IMR-90 (cell line): ENCODE results near the gene LEO1. TPM values are rescaled to one million over a fixed set of nuclear protein-coding genes. Genes with fewer than 3 reads are reported as not detected.

ENCODE experiments used
- ATAC-seq: fragments of 200-7000 bp; cut with Tn5 transposase; 2 replicates; pipeline ENCODE4 v1.9.1; 2020; ENCODE audit warnings: low read depth, mild to moderate bottlenecking, moderate library complexity
- BruUV-seq: library from RNA; stranded (reverse); fragments of 400-500 nt; replicated peaks from 2 replicates; lab custom pipeline; 2021; lab: Mats Ljungman, UMichigan
- CTCF ChIA-PET: fragments of 300-600 bp; formaldehyde crosslinking; extraction: SDS; loops from one replicate; lab custom pipeline; 2021; ENCODE audit warnings: antibody characterized with exemption; lab: Yijun Ruan, JAX
- POLR2A ChIA-PET: fragments of 300-600 bp; sonication (Branson Sonifier 250); formaldehyde crosslinking; loops from one replicate; lab custom pipeline; 2022; ENCODE audit warnings: antibody characterized with exemption; ENCODE audit not compliant: unreplicated experiment; lab: Charles Lee
- DNase-seq: peaks from one replicate; pipeline ENCODE4 v3.0.0; 2013
- H2AFZ ChIP-seq: replicated peaks from 2 replicates; pipeline ENCODE3; 2013; ENCODE audit warnings: low read length, mild to moderate bottlenecking; ENCODE audit not compliant: poor library complexity
- H2AK5ac ChIP-seq: 2 replicates; pipeline ENCODE4 v1.6.1; 2013; ENCODE audit warnings: low read depth, low read length, inconsistent platforms
- H2AK9ac ChIP-seq: replicated peaks from 2 replicates; pipeline ENCODE3; 2013; ENCODE audit warnings: mild to moderate bottlenecking, low read depth, low read length, moderate library complexity; ENCODE audit not compliant: poor library complexity
- H2BK120ac ChIP-seq: 2 replicates; pipeline ENCODE4 v1.6.1; 2013; ENCODE audit warnings: low read depth, low read length, inconsistent platforms
- H2BK15ac ChIP-seq: 3 replicates; pipeline ENCODE4 v1.6.1; 2013; ENCODE audit warnings: low read depth, low read length, inconsistent platforms
- H2BK20ac ChIP-seq: 2 replicates; pipeline ENCODE4 v1.6.1; 2013; ENCODE audit warnings: low read depth, mild to moderate bottlenecking, inconsistent platforms, low read length, moderate library complexity
- H2BK5ac ChIP-seq: 2 replicates; pipeline ENCODE4 v1.6.1; 2013; ENCODE audit warnings: mild to moderate bottlenecking, low read depth, low read length, inconsistent platforms; ENCODE audit not compliant: poor library complexity, severe bottlenecking
- H3K14ac ChIP-seq: replicated peaks from 2 replicates; pipeline ENCODE4 v1.6.1; 2013; ENCODE audit warnings: low read depth, low read length, inconsistent platforms
- H3K18ac ChIP-seq: 2 replicates; pipeline ENCODE4 v1.6.1; 2013; ENCODE audit warnings: low read depth, low read length, control low read depth
- H3K23ac ChIP-seq: 2 replicates; pipeline ENCODE4 v1.6.1; 2013; ENCODE audit warnings: low read depth, low read length, inconsistent platforms
- H3K27ac ChIP-seq: 2 replicates; pipeline ENCODE4 v1.5.1; 2013; ENCODE audit warnings: mild to moderate bottlenecking, control low read depth, low read length; ENCODE audit not compliant: insufficient read depth
- H3K27me3 ChIP-seq: 2 replicates; pipeline ENCODE4 v1.6.1; 2013; ENCODE audit warnings: low read length; ENCODE audit not compliant: control insufficient read depth, insufficient read depth
- H3K36me3 ChIP-seq: 2 replicates; pipeline ENCODE4 v1.6.1; 2013; ENCODE audit warnings: low read length, mixed read lengths; ENCODE audit not compliant: control insufficient read depth, insufficient read depth
- H3K4ac ChIP-seq: 2 replicates; pipeline ENCODE4 v1.6.1; 2013; ENCODE audit warnings: low read depth, low read length, inconsistent platforms
- H3K4me1 ChIP-seq: 2 replicates; pipeline ENCODE4 v1.6.1; 2013; ENCODE audit warnings: low read length, mixed read lengths; ENCODE audit not compliant: control insufficient read depth, insufficient read depth
- H3K4me2 ChIP-seq: 2 replicates; pipeline ENCODE4 v1.6.1; 2013; ENCODE audit warnings: low read depth, mild to moderate bottlenecking, control low read depth, low read length, moderate library complexity
- H3K4me3 ChIP-seq: 2 replicates; pipeline ENCODE4 v1.5.1; 2013; ENCODE audit warnings: low read depth, mild to moderate bottlenecking, control low read depth, low read length, moderate library complexity; ENCODE audit not compliant: insufficient read depth
- H3K56ac ChIP-seq: 2 replicates; pipeline ENCODE4 v1.6.1; 2013; ENCODE audit warnings: low read length, inconsistent platforms; ENCODE audit not compliant: insufficient read depth; ENCODE audit errors: extremely low read depth
- H3K79me1 ChIP-seq, 2 experiments: 2 replicates each; pipeline ENCODE4 v1.6.1; 2013; ENCODE audit warnings: low read length in 2 of 2, inconsistent platforms in 1 of 2, low read depth in 1 of 2
- H3K9ac ChIP-seq: 2 replicates; pipeline ENCODE4 v1.6.1; 2013; ENCODE audit warnings: low read depth, low read length, control low read depth
- H3K9me1 ChIP-seq: 2 replicates; pipeline ENCODE4 v1.6.1; 2013; ENCODE audit warnings: low read length, inconsistent platforms; ENCODE audit not compliant: insufficient read depth
- H3K9me3 ChIP-seq: 2 replicates; pipeline ENCODE4 v1.6.1; 2013; ENCODE audit warnings: low read length; ENCODE audit not compliant: control insufficient read depth, insufficient read depth
- H4K20me1 ChIP-seq: 2 replicates; pipeline ENCODE4 v1.6.1; 2013; ENCODE audit warnings: low read length, inconsistent platforms; ENCODE audit not compliant: insufficient read depth
- H4K5ac ChIP-seq: 2 replicates; pipeline ENCODE4 v1.6.1; 2013; ENCODE audit warnings: mild to moderate bottlenecking, low read depth, low read length, control low read depth
- H4K8ac ChIP-seq, 2 experiments: 2 replicates each; pipeline ENCODE4 v1.6.1; 2013; ENCODE audit warnings: low read depth in 2 of 2, low read length in 2 of 2, control low read depth in 1 of 2, inconsistent platforms in 1 of 2
- H4K91ac ChIP-seq: 2 replicates; pipeline ENCODE4 v1.6.1; 2013; ENCODE audit warnings: low read depth, low read length, inconsistent platforms; ENCODE audit not compliant: insufficient read depth
- BHLHE40 ChIP-seq: fragments of 150-350 bp; IDR thresholded peaks from 2 replicates; pipeline ENCODE4 v1.6.1; 2016; ENCODE audit warnings: mild to moderate bottlenecking, low read depth, low read length
- CEBPB ChIP-seq: IDR thresholded peaks from 2 replicates; pipeline ENCODE4 v1.6.1; 2012; ENCODE audit warnings: low read depth, low read length, improper control_type of control experiment
- CHD1 ChIP-seq: IDR thresholded peaks from 2 replicates; pipeline ENCODE4 v1.6.1; 2012; ENCODE audit warnings: low read depth, low read length, improper control_type of control experiment
- FOS ChIP-seq: fragments of 150-350 bp; IDR thresholded peaks from 2 replicates; pipeline ENCODE4 v1.6.1; 2016; ENCODE audit warnings: low read depth, low read length
- MAFK ChIP-seq: IDR thresholded peaks from 2 replicates; pipeline ENCODE4 v1.6.1; 2012; ENCODE audit warnings: low read depth, low read length, improper control_type of control experiment
- MAZ ChIP-seq: IDR thresholded peaks from 2 replicates; pipeline ENCODE4 v1.6.1; 2012; ENCODE audit warnings: low read depth, mild to moderate bottlenecking, low read length, improper control_type of control experiment, moderate library complexity, borderline replicate concordance
- MXI1 ChIP-seq: IDR thresholded peaks from 2 replicates; pipeline ENCODE4 v1.6.1; 2012; ENCODE audit warnings: low read depth, mild to moderate bottlenecking, low read length, moderate library complexity, borderline replicate concordance
- NFE2L2 ChIP-seq: fragments of 150-350 bp; IDR thresholded peaks from 2 replicates; pipeline ENCODE4 v1.6.1; 2016; ENCODE audit warnings: low read depth, mild to moderate bottlenecking, low read length
- POLR2A ChIP-seq: IDR thresholded peaks from 2 replicates; pipeline ENCODE4 v1.6.1; 2012; ENCODE audit warnings: mild to moderate bottlenecking, low read depth, low read length
- RAD21 ChIP-seq: IDR thresholded peaks from 2 replicates; pipeline ENCODE4 v1.6.1; 2012; ENCODE audit warnings: low read length, improper control_type of control experiment
- RCOR1 ChIP-seq: IDR thresholded peaks from 2 replicates; pipeline ENCODE4 v1.6.1; 2012; ENCODE audit warnings: mild to moderate bottlenecking, low read length, improper control_type of control experiment; ENCODE audit not compliant: insufficient replicate concordance
- RFX5 ChIP-seq: IDR thresholded peaks from 2 replicates; pipeline ENCODE4 v1.8.0; 2012; ENCODE audit warnings: low read depth, mild to moderate bottlenecking, low read length, moderate library complexity
- SMC3 ChIP-seq: fragments of 150-350 bp; IDR thresholded peaks from 2 replicates; pipeline ENCODE4 v1.6.1; 2016; ENCODE audit warnings: low read depth, mild to moderate bottlenecking, antibody characterized with exemption, low read length, moderate library complexity
- WGBS, 2 experiments: methylation state at CpG; one replicate each; pipeline versions ENCODE4 v1.1.5 to v1.1.7; 2013; ENCODE audit warnings: missing lambda C conversion rate in 2 of 2; ENCODE audit not compliant: insufficient read length in 1 of 2; ENCODE audit errors: extremely low coverage in 2 of 2; 5-methylcytosine and 5-hydroxymethylcytosine counted together
- dilution Hi-C: fragments of 300-500 bp; cut with HindIII; formaldehyde crosslinking; loops from one replicate; pipeline ENCODE4 v1.14.3; 2018; ENCODE audit warnings: low sequenced_read_pairs; ENCODE audit not compliant: unreplicated experiment
- in situ Hi-C: fragments of 300-500 bp; cut with MboI; formaldehyde crosslinking; loops from 3 replicates; pipeline ENCODE4 v1.14.3; 2019; ENCODE audit warnings: low sequenced_read_pairs, inconsistent platforms, mixed read lengths
- intact Hi-C: fragments of 100-400 bp; cut with micrococcal nuclease; formaldehyde crosslinking; loops from 2 replicates; pipeline ENCODE4 v1.10.0; 2022
- polyA plus RNA-seq, 3 experiments: library from polyadenylated mRNA; depleted of rRNA; stranded (reverse); fragments of >200 nt; gene quantifications; 2 replicates each; pipeline ENCODE4 v1.2.3, GENCODE V29; 2012; ENCODE audit warnings: low replicate concordance in 1 of 3
- total RNA-seq: library from RNA; depleted of rRNA; stranded (reverse); fragments of >200 nt; gene quantifications from 2 replicates; pipeline ENCODE4 v1.2.3, GENCODE V29; 2012
- TF ChIP-seq, protein P1 (sequence below): fragments of 150-350 bp; IDR thresholded peaks from 2 replicates; pipeline ENCODE4 v1.6.1; 2016; ENCODE audit warnings: low read depth, mild to moderate bottlenecking, low read length, moderate library complexity, borderline replicate concordance
- TF ChIP-seq, protein P2 (sequence below): fragments of 150-350 bp; IDR thresholded peaks from 2 replicates; pipeline ENCODE4 v1.6.1; 2017; ENCODE audit warnings: mild to moderate bottlenecking, antibody characterized with exemption, low read length, low read depth
- TF ChIP-seq, protein P3 (sequence below): conservative IDR thresholded peaks from 2 replicates; pipeline ENCODE4 v1.5.1; 2012; ENCODE audit warnings: mild to moderate bottlenecking, low read depth, low read length, improper control_type of control experiment

Gene LEO1
- total and polyA plus RNA-seq, 2 of the 4 experiments (the other 2 are of a cell fraction) = 9.0 to 11.5 TPM

DNA sequence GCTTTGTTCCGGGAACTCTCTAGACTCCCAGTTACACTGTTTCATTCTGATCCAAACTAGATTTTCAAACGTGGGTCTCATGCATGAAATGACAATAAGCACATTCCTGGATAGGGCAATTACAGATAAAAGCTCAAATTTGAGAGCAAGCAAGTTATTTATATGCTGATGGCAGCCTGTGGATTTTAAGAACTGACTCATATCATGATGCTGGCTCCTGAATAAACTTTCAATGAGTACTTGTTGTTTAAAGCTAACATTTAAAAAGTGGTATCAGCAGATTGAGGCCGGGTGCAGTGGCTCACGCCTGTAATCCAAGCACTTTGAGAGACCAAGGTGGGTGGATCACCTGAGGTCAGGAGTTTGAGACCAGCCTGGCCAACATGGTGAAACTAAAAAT, 66.6 kb downstream of the LEO1 start:
- H3K36me3 ChIP-seq = peaks cover 23% of the 10 kb centered on the region
- BruUV-seq = no TSS peak

More for the DNA sequence above, 66.6 kb downstream of the LEO1 start:
- H4K8ac ChIP-seq = no peak overlapping the region
- H4K20me1 ChIP-seq = peaks cover 18% of the 10 kb centered on the region
- intact Hi-C loops = no loop called here
- peaks cover 9% of the 10 kb centered on the region for H3K9me1 ChIP-seq
- 67% methylated on average over 2 of the region's 4 CpGs; no CpG with 5 or more reads in 1 of the 2 experiments for WGBS, 2 experiments
- ATAC-seq (peak; percentile 62), DNase-seq (peak; percentile 47)
- H2AK9ac ChIP-seq = no peak overlapping the region
- no peak overlapping the region for H3K4me2 ChIP-seq
- TF ChIP-seq, protein P1, sequence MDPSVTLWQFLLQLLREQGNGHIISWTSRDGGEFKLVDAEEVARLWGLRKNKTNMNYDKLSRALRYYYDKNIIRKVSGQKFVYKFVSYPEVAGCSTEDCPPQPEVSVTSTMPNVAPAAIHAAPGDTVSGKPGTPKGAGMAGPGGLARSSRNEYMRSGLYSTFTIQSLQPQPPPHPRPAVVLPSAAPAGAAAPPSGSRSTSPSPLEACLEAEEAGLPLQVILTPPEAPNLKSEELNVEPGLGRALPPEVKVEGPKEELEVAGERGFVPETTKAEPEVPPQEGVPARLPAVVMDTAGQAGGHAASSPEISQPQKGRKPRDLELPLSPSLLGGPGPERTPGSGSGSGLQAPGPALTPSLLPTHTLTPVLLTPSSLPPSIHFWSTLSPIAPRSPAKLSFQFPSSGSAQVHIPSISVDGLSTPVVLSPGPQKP = no peak
- TF ChIP-seq RCOR1 = no peak
- no peak for TF ChIP-seq MXI1
- no peak for TF ChIP-seq BHLHE40
- no peak for TF ChIP-seq FOS
- TF ChIP-seq MAZ = no peak
- TF ChIP-seq MAFK = no peak
- no peak for TF ChIP-seq SMC3
- TF ChIP-seq, protein P2, sequence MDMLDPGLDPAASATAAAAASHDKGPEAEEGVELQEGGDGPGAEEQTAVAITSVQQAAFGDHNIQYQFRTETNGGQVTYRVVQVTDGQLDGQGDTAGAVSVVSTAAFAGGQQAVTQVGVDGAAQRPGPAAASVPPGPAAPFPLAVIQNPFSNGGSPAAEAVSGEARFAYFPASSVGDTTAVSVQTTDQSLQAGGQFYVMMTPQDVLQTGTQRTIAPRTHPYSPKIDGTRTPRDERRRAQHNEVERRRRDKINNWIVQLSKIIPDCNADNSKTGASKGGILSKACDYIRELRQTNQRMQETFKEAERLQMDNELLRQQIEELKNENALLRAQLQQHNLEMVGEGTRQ = no peak
- TF ChIP-seq CHD1 = no peak
- TF ChIP-seq RFX5 = no peak
- TF ChIP-seq, protein P3, sequence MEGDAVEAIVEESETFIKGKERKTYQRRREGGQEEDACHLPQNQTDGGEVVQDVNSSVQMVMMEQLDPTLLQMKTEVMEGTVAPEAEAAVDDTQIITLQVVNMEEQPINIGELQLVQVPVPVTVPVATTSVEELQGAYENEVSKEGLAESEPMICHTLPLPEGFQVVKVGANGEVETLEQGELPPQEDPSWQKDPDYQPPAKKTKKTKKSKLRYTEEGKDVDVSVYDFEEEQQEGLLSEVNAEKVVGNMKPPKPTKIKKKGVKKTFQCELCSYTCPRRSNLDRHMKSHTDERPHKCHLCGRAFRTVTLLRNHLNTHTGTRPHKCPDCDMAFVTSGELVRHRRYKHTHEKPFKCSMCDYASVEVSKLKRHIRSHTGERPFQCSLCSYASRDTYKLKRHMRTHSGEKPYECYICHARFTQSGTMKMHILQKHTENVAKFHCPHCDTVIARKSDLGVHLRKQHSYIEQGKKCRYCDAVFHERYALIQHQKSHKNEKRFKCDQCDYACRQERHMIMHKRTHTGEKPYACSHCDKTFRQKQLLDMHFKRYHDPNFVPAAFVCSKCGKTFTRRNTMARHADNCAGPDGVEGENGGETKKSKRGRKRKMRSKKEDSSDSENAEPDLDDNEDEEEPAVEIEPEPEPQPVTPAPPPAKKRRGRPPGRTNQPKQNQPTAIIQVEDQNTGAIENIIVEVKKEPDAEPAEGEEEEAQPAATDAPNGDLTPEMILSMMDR = no peak
- TF ChIP-seq CEBPB = no peak
- no peak for TF ChIP-seq POLR2A
- no peak for TF ChIP-seq NFE2L2
- TF ChIP-seq RAD21 = no peak
- no peak overlapping the region for H3K4ac ChIP-seq
- ChIA-PET CTCF (interaction anchor here (0.7 to 1.3 kb wide), 2 partner anchors 9 to 16 kb away, joined by 3 read pairs; no protein-coding TSS in a partner anchor), POLR2A (interaction anchor here (0.6 kb wide), 1 partner anchor 438 kb away, joined by 3 read pairs; no protein-coding TSS in a partner anchor)
- H3K27me3 ChIP-seq = no peaks in the 10 kb centered on the region
- no peaks in the 10 kb centered on the region for H3K9me3 ChIP-seq
- in situ Hi-C loops = loop anchor here (25.0 kb wide), 1 partner anchor 268 kb away; no protein-coding TSS in a partner anchor
- H4K5ac ChIP-seq = no peak overlapping the region
- H3K27ac ChIP-seq = no peak overlapping the region
- no peak overlapping the region for H2BK120ac ChIP-seq
- dilution Hi-C loops = no loop called here
- H3K4me3 ChIP-seq = no peak overlapping the region
- H3K23ac ChIP-seq = no peak overlapping the region
- peaks cover 12% of the 10 kb centered on the region for H3K4me1 ChIP-seq
- no peak overlapping the region for H2BK15ac ChIP-seq
- no peak overlapping the region for H2BK20ac ChIP-seq
- H3K9ac ChIP-seq = no peak overlapping the region
- H2AK5ac ChIP-seq = no peak overlapping the region
- H3K14ac ChIP-seq = no peak overlapping the region
- no peak overlapping the region for H3K56ac ChIP-seq
- no peak overlapping the region for H4K91ac ChIP-seq
- H2AFZ ChIP-seq = no peak overlapping the region
- no peak overlapping the region for H3K18ac ChIP-seq
- peaks cover 4 to 38% of the 10 kb centered on the region in 2 experiments for H3K79me1 ChIP-seq
- no peak overlapping the region for H2BK5ac ChIP-seq
